ENCODE measurements around the gene TCF7L1. TPM values are rescaled to one million over a fixed set of nuclear protein-coding genes. Genes with fewer than 3 reads are reported as not detected.

The TCF7L1 gene
- total and polyA plus RNA-seq, 9 of the 15 experiments (the other 6 are each of a cell fraction or from before 2014, with no cell fraction given): 0.03 to 0.11 (median 0.07) TPM; not detected in 5

DNA sequence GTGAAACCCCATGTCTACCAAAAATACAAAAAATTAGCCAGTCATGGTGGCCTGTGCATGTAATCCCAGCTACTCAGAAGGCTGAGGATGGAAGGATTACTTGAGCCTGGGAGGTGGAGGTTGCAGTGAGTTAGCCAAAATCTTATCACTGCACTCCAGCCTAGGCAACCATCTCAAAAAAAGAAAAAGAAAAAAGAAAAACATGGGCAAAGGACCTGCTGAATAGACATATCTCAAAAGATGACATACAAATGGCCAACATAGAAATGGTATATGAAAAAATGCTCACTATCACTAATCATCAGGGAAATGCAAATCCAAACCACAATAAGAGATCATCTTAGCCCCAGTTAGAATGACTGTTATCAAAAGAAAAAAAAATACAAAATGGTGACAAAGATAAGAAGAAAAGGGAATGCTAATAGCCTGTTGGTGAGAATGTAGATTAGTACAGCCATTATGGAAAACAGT, 196.0 kb downstream of the TCF7L1 start (continued):
- TF ChIP-seq, protein P1, sequence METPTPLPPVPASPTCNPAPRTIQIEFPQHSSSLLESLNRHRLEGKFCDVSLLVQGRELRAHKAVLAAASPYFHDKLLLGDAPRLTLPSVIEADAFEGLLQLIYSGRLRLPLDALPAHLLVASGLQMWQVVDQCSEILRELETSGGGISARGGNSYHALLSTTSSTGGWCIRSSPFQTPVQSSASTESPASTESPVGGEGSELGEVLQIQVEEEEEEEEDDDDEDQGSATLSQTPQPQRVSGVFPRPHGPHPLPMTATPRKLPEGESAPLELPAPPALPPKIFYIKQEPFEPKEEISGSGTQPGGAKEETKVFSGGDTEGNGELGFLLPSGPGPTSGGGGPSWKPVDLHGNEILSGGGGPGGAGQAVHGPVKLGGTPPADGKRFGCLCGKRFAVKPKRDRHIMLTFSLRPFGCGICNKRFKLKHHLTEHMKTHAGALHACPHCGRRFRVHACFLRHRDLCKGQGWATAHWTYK (CRISPR knock-in tag; IDR thresholded peaks at IDR 0.05): no peak
- no peak for TF ChIP-seq ZNF165 (CRISPR knock-in tag; IDR thresholded peaks at IDR 0.05; ENCODE audit: borderline replicate concordance)
- no peak for TF ChIP-seq TBP (optimal IDR thresholded peaks at IDR 0.05; ENCODE audit: low read depth, low read length)
- TF ChIP-seq MED1 (CRISPR knock-in tag; IDR thresholded peaks at IDR 0.05; ENCODE audit: borderline replicate concordance): no peak
- no peak for TF ChIP-seq ZNF589 (CRISPR knock-in tag; IDR thresholded peaks at IDR 0.05; ENCODE audit: low read depth)
- TF ChIP-seq ZFX (CRISPR knock-in tag; IDR thresholded peaks at IDR 0.05): no peak
- TF ChIP-seq ZNF217 (CRISPR knock-in tag; IDR thresholded peaks at IDR 0.05): no peak
- no peak for TF ChIP-seq NR1H2 (CRISPR knock-in tag; IDR thresholded peaks at IDR 0.05)
- TF ChIP-seq, protein P2, sequence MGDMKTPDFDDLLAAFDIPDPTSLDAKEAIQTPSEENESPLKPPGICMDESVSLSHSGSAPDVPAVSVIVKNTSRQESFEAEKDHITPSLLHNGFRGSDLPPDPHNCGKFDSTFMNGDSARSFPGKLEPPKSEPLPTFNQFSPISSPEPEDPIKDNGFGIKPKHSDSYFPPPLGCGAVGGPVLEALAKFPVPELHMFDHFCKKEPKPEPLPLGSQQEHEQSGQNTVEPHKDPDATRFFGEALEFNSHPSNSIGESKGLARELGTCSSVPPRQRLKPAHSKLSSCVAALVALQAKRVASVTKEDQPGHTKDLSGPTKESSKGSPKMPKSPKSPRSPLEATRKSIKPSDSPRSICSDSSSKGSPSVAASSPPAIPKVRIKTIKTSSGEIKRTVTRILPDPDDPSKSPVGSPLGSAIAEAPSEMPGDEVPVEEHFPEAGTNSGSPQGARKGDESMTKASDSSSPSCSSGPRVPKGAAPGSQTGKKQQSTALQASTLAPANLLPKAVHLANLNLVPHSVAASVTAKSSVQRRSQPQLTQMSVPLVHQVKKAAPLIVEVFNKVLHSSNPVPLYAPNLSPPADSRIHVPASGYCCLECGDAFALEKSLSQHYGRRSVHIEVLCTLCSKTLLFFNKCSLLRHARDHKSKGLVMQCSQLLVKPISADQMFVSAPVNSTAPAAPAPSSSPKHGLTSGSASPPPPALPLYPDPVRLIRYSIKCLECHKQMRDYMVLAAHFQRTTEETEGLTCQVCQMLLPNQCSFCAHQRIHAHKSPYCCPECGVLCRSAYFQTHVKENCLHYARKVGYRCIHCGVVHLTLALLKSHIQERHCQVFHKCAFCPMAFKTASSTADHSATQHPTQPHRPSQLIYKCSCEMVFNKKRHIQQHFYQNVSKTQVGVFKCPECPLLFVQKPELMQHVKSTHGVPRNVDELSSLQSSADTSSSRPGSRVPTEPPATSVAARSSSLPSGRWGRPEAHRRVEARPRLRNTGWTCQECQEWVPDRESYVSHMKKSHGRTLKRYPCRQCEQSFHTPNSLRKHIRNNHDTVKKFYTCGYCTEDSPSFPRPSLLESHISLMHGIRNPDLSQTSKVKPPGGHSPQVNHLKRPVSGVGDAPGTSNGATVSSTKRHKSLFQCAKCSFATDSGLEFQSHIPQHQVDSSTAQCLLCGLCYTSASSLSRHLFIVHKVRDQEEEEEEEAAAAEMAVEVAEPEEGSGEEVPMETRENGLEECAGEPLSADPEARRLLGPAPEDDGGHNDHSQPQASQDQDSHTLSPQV (IDR thresholded peaks at IDR 0.05): no peak
- TF ChIP-seq KDM2B (CRISPR knock-in tag; IDR thresholded peaks at IDR 0.05): no peak
- TF ChIP-seq, protein P3, sequence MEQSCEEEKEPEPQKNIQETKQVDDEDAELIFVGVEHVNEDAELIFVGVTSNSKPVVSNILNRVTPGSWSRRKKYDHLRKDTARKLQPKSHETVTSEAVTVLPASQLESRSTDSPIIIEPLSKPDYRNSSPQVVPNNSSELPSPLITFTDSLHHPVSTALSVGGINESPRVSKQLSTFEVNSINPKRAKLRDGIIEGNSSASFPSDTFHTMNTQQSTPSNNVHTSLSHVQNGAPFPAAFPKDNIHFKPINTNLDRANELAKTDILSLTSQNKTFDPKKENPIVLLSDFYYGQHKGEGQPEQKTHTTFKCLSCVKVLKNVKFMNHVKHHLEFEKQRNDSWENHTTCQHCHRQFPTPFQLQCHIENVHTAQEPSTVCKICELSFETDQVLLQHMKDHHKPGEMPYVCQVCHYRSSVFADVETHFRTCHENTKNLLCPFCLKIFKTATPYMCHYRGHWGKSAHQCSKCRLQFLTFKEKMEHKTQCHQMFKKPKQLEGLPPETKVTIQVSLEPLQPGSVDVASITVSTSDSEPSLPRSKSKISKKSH (CRISPR knock-in tag; IDR thresholded peaks at IDR 0.05): no peak
- no peak for TF ChIP-seq ASH1L (IDR thresholded peaks at IDR 0.05; ENCODE audit: borderline replicate concordance, low read depth, partially characterized antibody)
- no peak for TF ChIP-seq RBM17 (IDR thresholded peaks at IDR 0.05; ENCODE audit: borderline replicate concordance, low read depth, low read length)
- TF ChIP-seq, protein P4, sequence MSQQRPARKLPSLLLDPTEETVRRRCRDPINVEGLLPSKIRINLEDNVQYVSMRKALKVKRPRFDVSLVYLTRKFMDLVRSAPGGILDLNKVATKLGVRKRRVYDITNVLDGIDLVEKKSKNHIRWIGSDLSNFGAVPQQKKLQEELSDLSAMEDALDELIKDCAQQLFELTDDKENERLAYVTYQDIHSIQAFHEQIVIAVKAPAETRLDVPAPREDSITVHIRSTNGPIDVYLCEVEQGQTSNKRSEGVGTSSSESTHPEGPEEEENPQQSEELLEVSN (IDR thresholded peaks at IDR 0.05; ENCODE audit: borderline replicate concordance in 1 of 2, extremely low read depth in 1 of 2, insufficient read depth in 1 of 2, insufficient read length in 1 of 2, low read depth in 1 of 2, low read length in 1 of 2, poor library complexity in 1 of 2, severe bottlenecking in 1 of 2): no peak
- no peak for TF ChIP-seq ZNF75A (CRISPR knock-in tag; IDR thresholded peaks at IDR 0.05)
- TF ChIP-seq ELF2 (CRISPR knock-in tag; IDR thresholded peaks at IDR 0.05): no peak
- TF ChIP-seq ZKSCAN1 (IDR thresholded peaks at IDR 0.05; ENCODE audit: low read depth, low read length): no peak
- TF ChIP-seq, protein P5, sequence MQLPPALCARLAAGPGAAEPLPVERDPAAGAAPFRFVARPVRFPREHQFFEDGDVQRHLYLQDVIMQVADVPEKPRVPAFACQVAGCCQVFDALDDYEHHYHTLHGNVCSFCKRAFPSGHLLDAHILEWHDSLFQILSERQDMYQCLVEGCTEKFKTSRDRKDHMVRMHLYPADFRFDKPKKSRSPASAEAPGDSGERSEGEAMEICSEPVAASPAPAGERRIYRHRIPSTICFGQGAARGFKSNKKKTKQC (CRISPR knock-in tag; IDR thresholded peaks at IDR 0.05): no peak
- TF ChIP-seq CBX5 (IDR thresholded peaks at IDR 0.05; ENCODE audit: borderline replicate concordance, low read depth): no peak
- no peak for TF ChIP-seq TCFL5 (CRISPR knock-in tag; conservative IDR thresholded peaks at IDR 0.05)
- no peak for TF ChIP-seq TAF9B (IDR thresholded peaks at IDR 0.05; ENCODE audit: partially characterized antibody)

Measured in K562 (cell line).